ENCODE measurements around the gene DSCAML1.

Gene DSCAML1

DNA sequence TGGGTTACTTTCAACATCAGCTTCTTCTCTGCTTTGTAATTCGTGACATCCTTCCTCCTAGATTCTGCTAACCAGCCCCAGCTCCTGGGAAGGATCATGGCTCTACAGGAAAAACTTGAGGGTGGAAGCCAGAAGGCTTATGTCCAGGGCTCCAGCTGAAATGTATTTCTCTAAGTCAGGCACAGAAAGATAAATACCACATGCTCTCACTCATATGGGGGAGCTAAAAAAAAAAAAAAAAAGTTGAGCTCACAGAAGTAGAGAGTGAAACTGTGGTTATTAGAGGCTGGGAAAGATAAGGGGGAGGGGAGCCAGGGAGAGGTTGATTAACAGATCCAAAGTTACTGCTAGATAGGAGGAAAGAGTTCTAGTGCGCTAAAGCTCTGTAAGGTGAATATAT, 74.9 kb downstream of the DSCAML1 start:
- Histone ChIP-seq H3K4me3 (no peak overlapping the region), H3K4me1 (peaks cover 8% of the 10 kb centered on the region), H3K9me3 (no peaks in the 10 kb centered on the region; the same call in 1 of the 2 replicates), H3K27me3 (ENCODE audit: low read depth) (no peaks in the 10 kb centered on the region), H3K36me3 (replicated peaks) (no peaks in the 10 kb centered on the region)
- in situ Hi-C loops (cut with MboI; ENCODE audit: low sequenced_read_pairs), result no loop called here
- no peak for DNase-seq (ENCODE audit: low spot score in 2 of 2)

DNA sequence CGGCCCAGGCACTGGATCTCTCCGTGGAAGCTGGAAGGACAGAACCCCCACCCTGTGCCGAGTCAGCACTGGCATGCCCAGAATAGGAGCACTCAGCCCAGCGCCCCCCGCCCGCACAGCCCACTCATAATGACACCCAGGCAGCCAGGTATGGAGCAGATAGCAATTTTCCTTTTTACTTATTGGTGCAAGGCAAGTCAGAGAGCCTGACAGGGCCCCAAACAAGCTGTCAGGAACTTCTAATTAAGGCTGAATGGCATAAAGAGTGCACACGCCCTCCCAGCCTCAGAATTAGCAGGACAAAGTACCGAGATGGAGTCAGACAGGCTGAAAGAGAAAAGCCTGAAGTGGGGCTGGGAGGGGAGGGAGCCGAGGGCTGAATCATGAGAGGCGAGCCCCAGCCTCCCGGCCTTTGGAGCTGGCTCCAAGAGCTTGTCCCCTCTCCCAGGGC, 76.9 kb downstream of the DSCAML1 start:
- peak; percentile 55 to 57 for DNase-seq (ENCODE audit: low spot score in 2 of 2)

DNA sequence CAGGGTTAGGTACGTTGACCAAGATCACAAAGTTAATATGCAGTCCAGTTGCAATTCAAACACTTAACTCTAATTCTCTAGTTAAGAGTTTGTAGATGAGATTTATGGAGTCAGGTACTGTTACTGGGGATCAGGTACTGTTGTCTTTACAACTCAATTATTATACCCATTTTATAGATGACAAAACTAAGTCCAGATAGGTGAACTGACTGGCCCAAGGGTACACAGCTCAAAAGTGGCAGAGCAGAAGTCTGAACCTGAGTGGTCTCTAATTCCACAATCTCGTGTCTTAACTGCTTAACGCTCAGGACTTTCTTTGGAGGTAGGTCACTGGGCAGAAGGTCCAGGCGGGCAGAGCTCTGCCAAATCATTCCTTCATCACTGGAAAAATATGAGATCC, 77.5 kb downstream of the DSCAML1 start:
- no peak for DNase-seq (ENCODE audit: low spot score in 2 of 2)
- in situ Hi-C loops (cut with MboI; ENCODE audit: low sequenced_read_pairs), result no loop called here
- H3K27me3 ChIP-seq (ENCODE audit: low read depth), result no peaks in the 10 kb centered on the region
- peaks cover 8% of the 10 kb centered on the region for H3K4me1 ChIP-seq
- no peak overlapping the region for H3K4me3 ChIP-seq
- no peaks in the 10 kb centered on the region; the same call in 1 of the 2 replicates for H3K9me3 ChIP-seq
- H3K36me3 ChIP-seq (replicated peaks), result no peaks in the 10 kb centered on the region

More for the DNA sequence above, 76.9 kb downstream of the DSCAML1 start:
- peaks cover 8% of the 10 kb centered on the region for H3K4me1 ChIP-seq
- H3K36me3 ChIP-seq (replicated peaks), result no peaks in the 10 kb centered on the region
- in situ Hi-C loops (cut with MboI; ENCODE audit: low sequenced_read_pairs), result no loop called here
- no peaks in the 10 kb centered on the region; the same call in 1 of the 2 replicates for H3K9me3 ChIP-seq
- no peak overlapping the region for H3K4me3 ChIP-seq
- no peaks in the 10 kb centered on the region for H3K27me3 ChIP-seq (ENCODE audit: low read depth)

DNA sequence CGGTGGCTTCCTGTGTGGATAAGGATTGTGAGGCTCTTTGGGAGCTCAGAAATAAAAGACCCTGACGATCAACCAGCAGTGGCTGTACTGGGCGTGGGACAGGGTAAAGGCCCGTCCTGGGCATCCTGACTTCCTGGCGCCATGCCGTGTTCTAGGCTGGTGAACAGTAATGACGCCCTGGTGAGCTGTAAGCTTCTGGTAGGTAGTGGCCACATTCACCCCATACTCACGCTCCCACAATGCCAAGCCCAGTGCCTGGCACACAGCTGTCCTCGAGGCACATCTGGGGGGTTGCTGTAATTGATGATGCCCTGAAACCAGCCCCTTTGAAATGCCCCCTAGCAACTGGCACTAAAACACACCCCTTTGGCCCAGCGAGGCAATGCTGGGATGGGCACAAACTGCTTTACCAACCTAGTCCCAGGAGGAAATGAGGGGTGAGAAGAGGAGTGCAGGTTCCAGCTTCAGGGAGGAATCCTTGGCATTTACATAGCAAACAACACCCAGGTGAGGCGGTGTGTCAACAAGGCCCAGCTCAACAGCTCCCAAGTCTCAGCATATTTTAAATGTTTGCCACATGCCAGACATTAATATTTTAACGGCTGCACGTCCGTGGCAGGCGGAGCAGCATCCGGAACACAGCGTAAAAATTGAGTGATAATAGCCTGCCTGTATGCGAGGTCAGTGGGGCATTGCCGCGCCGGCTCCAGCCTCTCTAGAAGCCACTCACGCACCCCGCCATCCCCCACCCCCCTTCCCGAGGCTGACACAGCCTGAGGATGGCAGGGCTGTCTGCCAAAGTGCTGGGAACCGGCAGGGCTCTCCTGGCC, 79.3 kb downstream of the DSCAML1 start:
- H3K4me1 ChIP-seq, result peaks cover 8% of the 10 kb centered on the region
- no peaks in the 10 kb centered on the region for H3K27me3 ChIP-seq (ENCODE audit: low read depth)
- in situ Hi-C loops (cut with MboI; ENCODE audit: low sequenced_read_pairs), result no loop called here
- no peaks in the 10 kb centered on the region for H3K36me3 ChIP-seq (replicated peaks)
- no peaks in the 10 kb centered on the region; the same call in 1 of the 2 replicates for H3K9me3 ChIP-seq
- no peak overlapping the region for H3K4me3 ChIP-seq
- DNase-seq (ENCODE audit: low spot score in 2 of 2), result no peak

DNA sequence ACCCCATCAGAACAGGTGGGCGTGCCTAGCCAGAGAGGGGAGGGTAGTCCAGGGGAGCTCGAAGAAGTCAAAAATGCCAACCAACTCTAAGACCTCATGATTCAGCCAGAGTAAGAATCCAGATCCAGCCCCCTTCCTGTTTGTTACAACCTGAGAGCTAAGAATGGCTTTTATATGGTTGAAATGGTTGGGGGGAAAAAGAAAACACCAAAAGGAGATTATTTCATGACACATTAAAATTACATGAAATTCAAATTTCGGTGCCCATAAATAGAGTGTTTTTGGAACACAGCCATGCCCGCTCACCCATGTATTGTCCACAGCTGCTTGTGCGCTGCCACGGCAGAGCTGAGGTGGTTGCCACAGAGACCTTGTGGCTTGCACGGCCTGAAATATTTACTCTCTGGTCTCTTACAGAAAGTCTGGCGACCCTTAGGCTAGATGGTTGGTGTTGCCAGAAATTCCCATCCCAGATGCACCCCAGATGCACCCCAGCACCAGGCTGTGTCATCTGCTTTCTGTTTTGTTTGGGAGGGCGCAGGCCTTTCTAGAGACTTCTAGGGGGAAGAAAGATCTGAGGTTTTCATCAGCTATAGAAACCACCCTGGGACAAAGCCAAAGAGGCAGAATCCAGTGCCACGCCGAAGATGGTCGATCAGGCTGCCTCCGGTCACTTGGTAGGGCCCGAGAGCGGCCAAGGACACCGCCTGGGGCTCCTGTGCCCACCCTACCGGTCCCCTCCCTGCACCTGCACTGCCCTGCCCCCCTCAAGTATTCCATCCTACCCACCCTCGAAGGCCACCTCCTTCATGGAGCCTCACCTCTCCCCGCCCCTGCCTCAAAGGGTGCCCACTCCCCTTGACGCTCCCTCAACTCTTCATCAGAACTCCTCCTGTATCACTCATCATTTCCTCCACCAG, 80.2 kb downstream of the DSCAML1 start:
- H3K27me3 ChIP-seq (ENCODE audit: low read depth), result no peaks in the 10 kb centered on the region
- in situ Hi-C loops (cut with MboI; ENCODE audit: low sequenced_read_pairs), result no loop called here
- no peak overlapping the region for H3K4me3 ChIP-seq
- peaks cover 18% of the 10 kb centered on the region for H3K4me1 ChIP-seq
- DNase-seq (ENCODE audit: low spot score in 2 of 2), result no peak
- H3K36me3 ChIP-seq (replicated peaks), result no peaks in the 10 kb centered on the region
- H3K9me3 ChIP-seq, result no peaks in the 10 kb centered on the region; the same call in 1 of the 2 replicates

DNA sequence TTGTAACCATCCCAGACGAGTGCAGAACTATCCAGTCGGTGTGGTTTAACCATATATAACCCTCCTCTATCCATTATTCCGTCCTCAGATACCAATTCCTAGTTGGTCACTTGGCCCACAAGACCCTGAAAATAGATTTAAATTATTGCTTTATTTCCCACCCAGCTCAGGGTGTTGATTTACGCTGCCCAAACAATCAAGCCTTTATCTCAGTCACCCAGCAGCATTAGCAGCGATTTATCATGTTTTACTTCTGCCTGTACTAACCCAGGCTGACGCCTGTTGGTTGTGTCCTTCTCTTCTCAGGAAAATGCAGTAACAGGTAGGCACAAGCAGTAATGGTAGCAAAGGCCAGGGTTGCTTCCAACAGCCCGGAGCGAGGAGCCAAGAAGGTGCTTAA, 81.2 kb downstream of the DSCAML1 start:
- 0 out of 2 replicates have a peak, but pooled peaks cover under 1% of the 10 kb centered on the region for H3K27me3 ChIP-seq (ENCODE audit: low read depth)
- in situ Hi-C loops (cut with MboI; ENCODE audit: low sequenced_read_pairs), result no loop called here
- H3K4me3 ChIP-seq, result no peak overlapping the region
- peaks cover 27% of the 10 kb centered on the region for H3K4me1 ChIP-seq
- no peak for DNase-seq (ENCODE audit: low spot score in 2 of 2)
- no peaks in the 10 kb centered on the region; the same call in 1 of the 2 replicates for H3K9me3 ChIP-seq
- no peaks in the 10 kb centered on the region for H3K36me3 ChIP-seq (replicated peaks)

DNA sequence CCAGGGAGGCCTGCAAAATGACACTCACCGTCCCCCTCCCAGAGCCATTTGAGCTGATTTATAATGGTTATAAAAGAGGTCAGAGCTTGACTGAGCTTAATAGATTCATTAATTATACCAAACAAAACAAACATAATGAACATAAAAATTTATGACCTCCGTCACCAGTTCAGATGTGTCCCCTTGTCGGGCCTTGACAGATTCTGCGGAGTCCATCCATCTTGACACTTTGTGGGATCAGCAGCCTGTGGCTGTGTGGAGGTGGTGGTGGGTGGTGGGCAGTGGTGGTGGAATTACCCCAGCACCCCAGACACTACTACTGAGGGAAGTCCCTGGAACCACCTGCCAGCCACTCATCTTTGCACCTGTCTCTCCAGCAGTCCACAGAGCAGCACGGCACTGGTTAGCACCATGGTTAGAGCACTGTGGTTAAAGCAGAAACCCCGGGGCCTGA, 83.5 kb downstream of the DSCAML1 start:
- DNase-seq (ENCODE audit: low spot score in 2 of 2), result no peak

DNA sequence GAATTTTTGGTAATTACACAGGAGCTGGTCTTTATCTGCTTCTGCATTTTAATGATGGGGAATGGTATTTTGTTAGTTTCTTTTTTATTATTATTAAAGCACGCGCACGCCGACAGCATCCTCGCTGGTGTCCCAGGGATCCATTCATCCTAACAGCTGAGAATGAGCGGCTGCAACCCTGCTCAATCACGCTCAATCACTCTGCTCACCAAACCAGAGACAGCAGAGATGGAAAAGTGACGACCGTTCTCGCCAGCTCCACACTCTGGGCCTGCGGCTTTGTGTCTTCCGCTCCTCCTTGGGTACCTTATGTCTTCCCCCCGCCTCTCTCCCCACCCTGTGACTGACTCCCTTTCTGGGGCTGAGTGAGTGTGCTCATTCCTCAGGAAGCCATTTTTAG, 84.5 kb downstream of the DSCAML1 start:
- no peak overlapping the region for H3K4me3 ChIP-seq
- no peaks in the 10 kb centered on the region for H3K9me3 ChIP-seq
- peaks cover 3% of the 10 kb centered on the region; the same call in 1 of the 2 replicates for H3K27me3 ChIP-seq (ENCODE audit: low read depth)
- DNase-seq (ENCODE audit: low spot score in 2 of 2), result peak in 1 of 2 experiments; percentile 20
- peaks cover 34% of the 10 kb centered on the region for H3K4me1 ChIP-seq
- no peaks in the 10 kb centered on the region for H3K36me3 ChIP-seq (replicated peaks)
- in situ Hi-C loops (cut with MboI; ENCODE audit: low sequenced_read_pairs), result no loop called here

More for the DNA sequence above, 83.5 kb downstream of the DSCAML1 start:
- in situ Hi-C loops (cut with MboI; ENCODE audit: low sequenced_read_pairs), result no loop called here
- Histone ChIP-seq H3K4me3 (no peak overlapping the region), H3K27me3 (ENCODE audit: low read depth) (peaks cover 3% of the 10 kb centered on the region; the same call in 1 of the 2 replicates), H3K9me3 (no peaks in the 10 kb centered on the region), H3K36me3 (replicated peaks) (no peaks in the 10 kb centered on the region), H3K4me1 (peaks cover 34% of the 10 kb centered on the region)

DNA sequence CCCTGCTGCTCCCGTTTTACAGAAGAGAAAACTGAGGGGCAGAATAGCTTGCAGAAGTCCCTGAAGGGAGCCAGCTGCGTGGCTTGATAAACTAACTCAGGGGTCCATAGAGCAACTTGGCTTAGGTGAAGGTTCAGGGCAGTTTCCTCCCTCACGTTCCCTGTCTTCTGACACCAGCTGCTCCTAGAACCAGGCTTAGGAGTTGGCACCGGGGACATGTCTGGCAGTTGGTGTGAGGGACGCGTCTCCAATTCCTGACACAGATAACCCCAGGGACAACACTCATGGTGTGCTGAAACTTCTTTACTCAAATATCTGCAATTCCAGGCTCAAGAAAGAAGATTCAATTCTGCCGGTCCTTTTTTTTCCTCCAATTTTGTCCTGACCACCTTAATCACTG, 85.7 kb downstream of the DSCAML1 start:
- H3K27me3 ChIP-seq (ENCODE audit: low read depth), result peaks cover 3% of the 10 kb centered on the region; the same call in 1 of the 2 replicates

DNA sequence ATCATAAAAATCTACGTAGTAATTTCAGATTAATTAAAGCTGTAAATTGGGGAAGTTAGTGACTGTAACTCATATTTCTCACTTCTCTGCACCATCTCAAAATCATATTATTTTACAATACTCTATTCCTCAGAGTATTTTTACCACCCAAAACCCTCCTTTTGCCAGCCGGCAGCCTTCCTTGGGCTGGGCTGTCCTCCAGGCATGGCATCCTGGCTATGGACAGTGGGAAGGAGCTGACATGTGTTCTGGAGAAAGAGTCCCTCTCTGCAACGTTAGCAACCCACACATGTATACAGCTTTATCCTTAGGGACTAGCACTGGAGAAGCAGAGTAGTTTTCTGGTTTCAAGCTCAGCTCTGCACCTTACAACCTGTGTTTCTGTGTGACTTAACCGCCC, 86.8 kb downstream of the DSCAML1 start:
- Histone ChIP-seq H3K9me3 (no peaks in the 10 kb centered on the region), H3K4me3 (no peak overlapping the region), H3K27me3 (ENCODE audit: low read depth) (peaks cover 3% of the 10 kb centered on the region; the same call in 1 of the 2 replicates), H3K36me3 (replicated peaks) (no peaks in the 10 kb centered on the region), H3K4me1 (peaks cover 34% of the 10 kb centered on the region)
- in situ Hi-C loops (cut with MboI; ENCODE audit: low sequenced_read_pairs), result no loop called here
- DNase-seq (ENCODE audit: low spot score in 2 of 2), result no peak

More for the DNA sequence above, 85.7 kb downstream of the DSCAML1 start:
- Histone ChIP-seq H3K4me1 (peaks cover 34% of the 10 kb centered on the region), H3K9me3 (no peaks in the 10 kb centered on the region), H3K36me3 (replicated peaks) (no peaks in the 10 kb centered on the region), H3K4me3 (no peak overlapping the region)
- no peak for DNase-seq (ENCODE audit: low spot score in 2 of 2)
- in situ Hi-C loops (cut with MboI; ENCODE audit: low sequenced_read_pairs), result no loop called here

DNA sequence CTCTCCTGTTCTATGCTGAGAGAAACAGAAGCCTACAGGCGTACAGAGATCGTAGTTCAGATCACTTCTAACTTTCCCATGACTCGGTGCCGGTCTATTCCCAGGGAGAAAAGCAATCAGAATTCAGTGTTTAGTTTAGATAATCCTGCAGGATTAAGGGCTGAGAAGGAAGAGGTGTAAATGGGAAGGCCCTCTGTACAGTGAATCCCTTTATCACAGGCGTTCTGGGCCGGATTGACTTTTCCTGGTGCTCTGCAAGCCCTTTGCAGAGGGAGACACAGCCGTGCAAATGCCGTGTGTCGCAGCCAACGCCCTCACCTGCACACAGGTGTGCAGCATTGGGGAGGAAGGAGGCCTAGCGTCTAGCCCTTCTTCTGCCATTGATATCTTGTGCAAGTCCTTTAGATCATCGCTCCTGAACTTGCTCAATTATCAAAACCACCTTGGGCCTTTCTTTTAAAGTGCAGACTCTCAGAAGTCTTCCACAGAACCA, 90.6 kb downstream of the DSCAML1 start:
- Histone ChIP-seq H3K9me3 (no peaks in the 10 kb centered on the region), H3K36me3 (replicated peaks) (no peaks in the 10 kb centered on the region), H3K4me3 (no peak overlapping the region), H3K27me3 (ENCODE audit: low read depth) (peaks cover 3% of the 10 kb centered on the region; the same call in 1 of the 2 replicates), H3K4me1 (peaks cover 20% of the 10 kb centered on the region)
- no peak for DNase-seq (ENCODE audit: low spot score in 2 of 2)
- in situ Hi-C loops (cut with MboI; ENCODE audit: low sequenced_read_pairs), result no loop called here

DNA sequence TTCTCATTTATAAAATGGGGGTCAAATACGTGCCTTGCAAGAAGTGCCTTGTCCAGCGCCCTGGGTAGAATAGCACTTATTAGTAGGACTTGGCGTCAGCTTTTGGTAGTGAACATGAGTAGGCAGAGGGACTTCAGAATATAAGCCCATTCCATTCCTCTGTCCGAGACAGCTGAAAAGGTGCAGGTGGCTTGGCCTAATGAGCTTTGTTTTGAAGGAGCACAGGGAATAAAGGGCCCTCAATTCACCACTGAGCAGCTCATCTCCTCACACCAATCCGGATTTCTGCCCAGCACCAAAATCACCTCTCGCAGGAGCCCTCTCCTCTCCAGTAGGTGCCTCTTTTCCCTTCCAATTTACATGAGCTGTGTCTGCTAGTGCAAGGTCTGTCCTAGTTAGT, 91.2 kb downstream of the DSCAML1 start:
- Histone ChIP-seq H3K4me3 (no peak overlapping the region), H3K36me3 (replicated peaks) (no peaks in the 10 kb centered on the region), H3K4me1 (peaks cover 15% of the 10 kb centered on the region), H3K9me3 (no peaks in the 10 kb centered on the region), H3K27me3 (ENCODE audit: low read depth) (peaks cover 3% of the 10 kb centered on the region; the same call in 1 of the 2 replicates)
- in situ Hi-C loops (cut with MboI; ENCODE audit: low sequenced_read_pairs), result no loop called here
- no peak for DNase-seq (ENCODE audit: low spot score in 2 of 2)

DNA sequence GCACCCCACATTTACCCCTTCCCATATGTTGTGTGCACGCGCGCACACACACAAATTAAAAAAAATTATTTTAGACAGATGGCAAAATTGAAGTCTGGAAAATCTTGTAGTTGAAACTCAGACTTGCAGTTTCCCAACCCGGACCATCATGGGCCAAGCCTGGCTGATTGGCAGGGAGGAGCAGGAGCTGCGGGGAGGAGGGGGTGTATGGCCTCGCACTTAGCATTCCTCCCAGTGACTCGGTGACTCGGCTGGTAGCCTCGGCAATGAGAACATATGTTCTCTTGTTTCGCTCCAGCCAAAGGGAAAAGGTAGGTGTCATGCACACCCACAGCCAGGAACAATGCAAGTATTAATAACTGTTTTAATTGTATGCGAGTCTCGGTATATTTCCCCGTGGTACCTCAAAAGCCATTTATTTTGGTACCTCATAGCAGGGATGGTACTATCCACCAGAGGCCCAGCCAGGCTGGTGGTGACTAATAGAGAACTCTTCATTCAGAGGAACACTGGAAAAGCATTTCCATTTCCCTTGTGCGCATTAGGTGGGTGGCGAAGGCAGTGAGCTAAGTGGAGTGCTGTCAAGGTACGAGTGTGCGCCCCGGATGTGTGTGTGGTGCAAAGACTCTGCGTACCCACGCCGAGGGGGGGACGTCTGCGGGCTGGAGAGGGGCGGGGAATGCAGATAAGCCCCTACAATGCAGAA, 92.5 kb downstream of the DSCAML1 start:
- Histone ChIP-seq H3K36me3 (replicated peaks) (no peaks in the 10 kb centered on the region), H3K27me3 (ENCODE audit: low read depth) (peaks cover 5% of the 10 kb centered on the region; the same call in 1 of the 2 replicates), H3K4me3 (no peak overlapping the region), H3K9me3 (no peaks in the 10 kb centered on the region), H3K4me1 (peaks cover 7% of the 10 kb centered on the region)
- in situ Hi-C loops (cut with MboI; ENCODE audit: low sequenced_read_pairs), result no loop called here
- no peak for DNase-seq (ENCODE audit: low spot score in 2 of 2)

All from HAP-1 (cell line).